NT2/D1 (cell line): ENCODE data around the gene HS3ST5.
"Not testable (repeated sequence)": the region's sequence is repeated elsewhere in the genome, so short reads cannot be mapped to it uniquely, and the experiment has no call there.

Experiments used
- SUZ12 ChIP-seq: IDR thresholded peaks from 2 replicates; pipeline ENCODE4 v1.6.1; 2011; ENCODE audit not compliant: insufficient read length, insufficient read depth; ENCODE audit errors: extremely low read depth
- YY1 ChIP-seq: IDR thresholded peaks from 2 replicates; pipeline ENCODE4 v1.6.1; 2011; ENCODE audit not compliant: insufficient read length, insufficient read depth

- not testable (repeated sequence) for TF ChIP-seq SUZ12, YY1
Observed at GRCh38 chr6:114044566-114044965, 298.3 kb downstream of the HS3ST5 start.
